SU-DHL-6 (cell line): ENCODE measurements around the gene ALDH3A2.

Experiments
- H2AFZ ChIP-seq: fragments of 200-600 bp; sonication (generic); 2 replicates; pipeline ENCODE4 v1.6.1; 2014; ENCODE audit warnings: low read depth, mild to moderate bottlenecking, moderate library complexity, mixed read lengths, antibody characterized with exemption, low read length; ENCODE audit not compliant: severe bottlenecking
- H3F3A ChIP-seq: fragments of 200-600 bp; shearing (Covaris generic); 2 replicates; pipeline ENCODE4 v1.6.0; 2016; ENCODE audit warnings: antibody characterized with exemption, mild to moderate bottlenecking; ENCODE audit not compliant: insufficient read depth
- H3K27ac ChIP-seq: fragments of 200-600 bp; sonication (generic); 2 replicates; pipeline ENCODE4 v1.5.1; 2016; ENCODE audit warnings: low read depth, mild to moderate bottlenecking, low read length, moderate library complexity, mixed read lengths
- H3K27me3 ChIP-seq: fragments of 200-600 bp; sonication (generic), shearing (Covaris generic); 2 replicates; pipeline ENCODE4 v1.6.0; 2014; ENCODE audit warnings: mild to moderate bottlenecking, low read length
- H3K36me3 ChIP-seq: fragments of 200-600 bp; sonication (generic); 2 replicates; pipeline ENCODE4 v1.6.1; 2014; ENCODE audit warnings: mild to moderate bottlenecking, low read length, mixed read lengths
- H3K4me2 ChIP-seq: fragments of 300-600, 200-600 bp; shearing (Covaris generic), sonication (generic); 2 replicates; pipeline ENCODE4 v1.6.0; 2014; ENCODE audit warnings: low read length, low read depth, mild to moderate bottlenecking; ENCODE audit not compliant: poor library complexity, severe bottlenecking
- H3K4me3 ChIP-seq: fragments of 200-600 bp; sonication (generic); 2 replicates; pipeline ENCODE4 v1.5.1; 2014; ENCODE audit warnings: antibody characterized with exemption, low read length, mild to moderate bottlenecking, mixed read lengths; ENCODE audit not compliant: insufficient read depth, poor library complexity, severe bottlenecking
- H3K79me2 ChIP-seq: fragments of 200-600 bp; sonication (generic); 2 replicates; pipeline ENCODE4 v1.6.1; 2014; ENCODE audit warnings: mild to moderate bottlenecking, low read length, moderate library complexity; ENCODE audit not compliant: insufficient read depth
- H3K9ac ChIP-seq: fragments of 200-600 bp; sonication (generic); 2 replicates; pipeline ENCODE4 v1.7.0; 2014; ENCODE audit warnings: mild to moderate bottlenecking, low read length
- H3K9me2 ChIP-seq: fragments of 200-600 bp; sonication (generic); replicated peaks from 2 replicates; pipeline ENCODE4 v1.6.1; 2014; ENCODE audit warnings: low read length; ENCODE audit not compliant: insufficient read depth
- H3K9me3 ChIP-seq: fragments of 200-600 bp; sonication (generic); 2 replicates; pipeline ENCODE4 v1.6.1; 2014; ENCODE audit warnings: low read length, mixed read lengths; ENCODE audit not compliant: insufficient read depth
- H4K20me1 ChIP-seq: fragments of 200-600 bp; sonication (generic); 2 replicates; pipeline ENCODE4 v1.6.1; 2014; ENCODE audit warnings: low read depth, mild to moderate bottlenecking, antibody characterized with exemption, low read length, moderate library complexity, mixed read lengths
- CTCF ChIP-seq: fragments of 200-600 bp; sonication (generic); IDR thresholded peaks from one replicate; pipeline ENCODE4 v1.5.1; 2017; ENCODE audit warnings: antibody characterized with exemption, mild to moderate bottlenecking, low read length, moderate library complexity; ENCODE audit not compliant: insufficient read depth, poor library complexity, severe bottlenecking
- EZH2phosphoT487 ChIP-seq: fragments of 200-600 bp; sonication (generic), shearing (Covaris generic); conservative IDR thresholded peaks from 2 replicates; pipeline ENCODE4 v1.6.1; 2018; ENCODE audit warnings: mild to moderate bottlenecking, antibody characterized with exemption, low read length, moderate library complexity, mixed read lengths

The ALDH3A2 gene

GRCh38 chr17:19716108-19717030 lies 67.8 kb downstream of the ALDH3A2 start, which contains the start of gene SLC47A2:
TSS of gene SLC47A2 (minus strand) at chr17:19716584. CDS start at chr17:19716555, 29 bp downstream.
- H3K36me3 ChIP-seq = no peaks in the 10 kb centered on the region
- H3K27me3 ChIP-seq = no peaks in the 10 kb centered on the region
- H2AFZ ChIP-seq = no peak within 1 kb of the TSS
- H3K9me3 ChIP-seq = no peaks in the 10 kb centered on the region
- H3K9me2 ChIP-seq = no peaks in the 10 kb centered on the region
- H4K20me1 ChIP-seq = no peaks in the 10 kb centered on the region
- H3K9ac ChIP-seq = no peak within 1 kb of the TSS
- no peaks in the 10 kb centered on the region for H3K79me2 ChIP-seq
- no peak within 1 kb of the TSS for H3K4me2 ChIP-seq
- no peaks in the 10 kb centered on the region for H3F3A ChIP-seq
- H3K27ac ChIP-seq = no peak within 1 kb of the TSS
- H3K4me3 ChIP-seq = no peak within 1 kb of the TSS
- TF ChIP-seq EZH2phosphoT487 = no peak
- no peak for TF ChIP-seq CTCF

GRCh38 chr17:19717031-19717360 lies 68.4 kb downstream of the ALDH3A2 start:
- Histone ChIP-seq H3F3A (no peaks in the 10 kb centered on the region), H3K4me3 (no peak overlapping the region), H3K27me3 (no peaks in the 10 kb centered on the region), H2AFZ (no peak overlapping the region), H4K20me1 (no peaks in the 10 kb centered on the region), H3K36me3 (no peaks in the 10 kb centered on the region), H3K9ac (no peak overlapping the region), H3K9me2 (no peaks in the 10 kb centered on the region), H3K27ac (no peak overlapping the region), H3K9me3 (no peaks in the 10 kb centered on the region), H3K4me2 (no peak overlapping the region), H3K79me2 (no peaks in the 10 kb centered on the region)
- TF ChIP-seq CTCF = no peak
- TF ChIP-seq EZH2phosphoT487 = no peak

- Histone ChIP-seq H3K9me2 (no peaks in the 10 kb centered on the region), H3F3A (no peaks in the 10 kb centered on the region), H3K27me3 (no peaks in the 10 kb centered on the region), H3K4me3 (no peak overlapping the region), H3K9me3 (no peaks in the 10 kb centered on the region), H3K79me2 (no peaks in the 10 kb centered on the region), H3K9ac (no peak overlapping the region), H2AFZ (no peak overlapping the region), H3K27ac (no peak overlapping the region), H3K4me2 (no peak overlapping the region), H4K20me1 (no peaks in the 10 kb centered on the region), H3K36me3 (no peaks in the 10 kb centered on the region)
- TF ChIP-seq EZH2phosphoT487 (no peak), CTCF (no peak)
Observed at GRCh38 chr17:19717411-19717908, 68.9 kb downstream of the ALDH3A2 start.
